PC-3 (cell line): ENCODE results near the gene BPIFB2. TPM values are rescaled to one million over a fixed set of nuclear protein-coding genes. Genes with fewer than 3 reads are reported as not detected.

Experiments
- ATAC-seq: fragments of 200-7000 bp; cut with Tn5 transposase; 2 replicates; pipeline ENCODE4 v1.9.1; 2020; ENCODE audit warnings: mild to moderate bottlenecking, moderate library complexity
- BruUV-seq: library from RNA; stranded (reverse); fragments of 400-500 nt; replicated peaks from 2 replicates; lab custom pipeline; 2021; lab: Mats Ljungman, UMichigan
- CTCF ChIA-PET: fragments of 300-600 bp; sonication (Branson Sonifier 250); formaldehyde crosslinking; loops from one replicate; lab custom pipeline; 2022; ENCODE audit warnings: antibody characterized with exemption; lab: Charles Lee
- POLR2A ChIA-PET: fragments of 300-600 bp; sonication (Branson Sonifier 250); formaldehyde crosslinking; loops from one replicate; lab custom pipeline; 2022; ENCODE audit warnings: antibody characterized with exemption; ENCODE audit not compliant: unreplicated experiment; lab: Charles Lee
- DNase-seq: peaks from one replicate; pipeline ENCODE4 v3.0.0-alpha.2; 2015
- H2AFZ ChIP-seq: fragments of 300-600 bp; sonication (generic); 2 replicates; pipeline ENCODE4 v1.6.0; 2016; ENCODE audit warnings: antibody characterized with exemption, low read length
- H3F3A ChIP-seq: fragments of 300-600 bp; sonication (generic); one replicate; pipeline ENCODE4 v1.6.0; 2017; ENCODE audit warnings: antibody characterized with exemption, low read length, control low read depth, mild to moderate bottlenecking; ENCODE audit not compliant: unreplicated experiment
- H3K27ac ChIP-seq: fragments of 300-600 bp; sonication (generic); 2 replicates; pipeline ENCODE4 v1.5.1; 2016; ENCODE audit warnings: mild to moderate bottlenecking, low read length
- H3K27me3 ChIP-seq: fragments of 300-600 bp; sonication (generic); 2 replicates; pipeline ENCODE4 v1.6.1; 2016; ENCODE audit warnings: low read length, mixed read lengths
- H3K36me3 ChIP-seq: fragments of 300-600 bp; sonication (generic); 2 replicates; pipeline ENCODE4 v1.6.1; 2016; ENCODE audit warnings: low read depth, mixed run types, low read length, mixed read lengths
- H3K4me1 ChIP-seq: fragments of 300-600 bp; sonication (generic); 2 replicates; pipeline ENCODE4 v1.5.1; 2016; ENCODE audit warnings: low read length; ENCODE audit not compliant: insufficient read depth
- H3K4me2 ChIP-seq: fragments of 300-600 bp; sonication (generic); 2 replicates; pipeline ENCODE4 v1.6.0; 2016; ENCODE audit warnings: low read length
- H3K4me3 ChIP-seq: fragments of 300-600 bp; sonication (generic); 2 replicates; pipeline ENCODE4 v1.5.1; 2016; ENCODE audit warnings: mild to moderate bottlenecking, low read length, mixed read lengths
- H3K79me2 ChIP-seq: fragments of 300-600 bp; sonication (generic); 2 replicates; pipeline ENCODE4 v1.6.1; 2017; ENCODE audit warnings: low read length, mixed read lengths
- H3K9ac ChIP-seq: fragments of 300-600 bp; sonication (generic); 2 replicates; pipeline ENCODE4 v1.6.0; 2016; ENCODE audit warnings: mild to moderate bottlenecking, low read length
- H3K9me2 ChIP-seq: fragments of 300-600 bp; sonication (generic); replicated peaks from 2 replicates; pipeline ENCODE4 v1.6.1; 2016; ENCODE audit warnings: mixed run types, low read length, mixed read lengths
- H3K9me3 ChIP-seq: fragments of 300-600 bp; sonication (generic); 2 replicates; pipeline ENCODE4 v1.6.1; 2016; ENCODE audit warnings: low read length, mixed read lengths
- H4K20me1 ChIP-seq: fragments of 300-600 bp; sonication (generic); 2 replicates; pipeline ENCODE4 v1.6.1; 2016; ENCODE audit warnings: low read length, mixed read lengths
- EZH2 ChIP-seq: fragments of 300-600 bp; sonication (generic); IDR thresholded peaks from one replicate; pipeline ENCODE4 v1.6.1; 2017; ENCODE audit warnings: antibody characterized with exemption, mild to moderate bottlenecking, low read length; ENCODE audit not compliant: unreplicated experiment
- EZH2phosphoT487 ChIP-seq: fragments of 300-600 bp; sonication (generic); IDR thresholded peaks from 2 replicates; pipeline ENCODE4 v1.6.1; 2018; ENCODE audit warnings: mild to moderate bottlenecking, antibody characterized with exemption, low read length, borderline replicate concordance
- intact Hi-C: fragments of 100-400 bp; cut with micrococcal nuclease; formaldehyde crosslinking; loops from 2 replicates; pipeline ENCODE4 v1.9.0; 2023
- total RNA-seq: library from RNA; depleted of rRNA; stranded (reverse); fragments of >200 nt; gene quantifications from 2 replicates; pipeline ENCODE4 v1.2.3, GENCODE V29; 2014
- TF ChIP-seq, protein P1 (sequence below): fragments of 300-600 bp; sonication (generic); conservative IDR thresholded peaks from 2 replicates; pipeline ENCODE4 v1.5.1; 2017; ENCODE audit warnings: antibody characterized with exemption, low read depth, mild to moderate bottlenecking, low read length

BPIFB2 gene
- total RNA-seq, 1 experiment from 2014 or later = not detected

DNA sequence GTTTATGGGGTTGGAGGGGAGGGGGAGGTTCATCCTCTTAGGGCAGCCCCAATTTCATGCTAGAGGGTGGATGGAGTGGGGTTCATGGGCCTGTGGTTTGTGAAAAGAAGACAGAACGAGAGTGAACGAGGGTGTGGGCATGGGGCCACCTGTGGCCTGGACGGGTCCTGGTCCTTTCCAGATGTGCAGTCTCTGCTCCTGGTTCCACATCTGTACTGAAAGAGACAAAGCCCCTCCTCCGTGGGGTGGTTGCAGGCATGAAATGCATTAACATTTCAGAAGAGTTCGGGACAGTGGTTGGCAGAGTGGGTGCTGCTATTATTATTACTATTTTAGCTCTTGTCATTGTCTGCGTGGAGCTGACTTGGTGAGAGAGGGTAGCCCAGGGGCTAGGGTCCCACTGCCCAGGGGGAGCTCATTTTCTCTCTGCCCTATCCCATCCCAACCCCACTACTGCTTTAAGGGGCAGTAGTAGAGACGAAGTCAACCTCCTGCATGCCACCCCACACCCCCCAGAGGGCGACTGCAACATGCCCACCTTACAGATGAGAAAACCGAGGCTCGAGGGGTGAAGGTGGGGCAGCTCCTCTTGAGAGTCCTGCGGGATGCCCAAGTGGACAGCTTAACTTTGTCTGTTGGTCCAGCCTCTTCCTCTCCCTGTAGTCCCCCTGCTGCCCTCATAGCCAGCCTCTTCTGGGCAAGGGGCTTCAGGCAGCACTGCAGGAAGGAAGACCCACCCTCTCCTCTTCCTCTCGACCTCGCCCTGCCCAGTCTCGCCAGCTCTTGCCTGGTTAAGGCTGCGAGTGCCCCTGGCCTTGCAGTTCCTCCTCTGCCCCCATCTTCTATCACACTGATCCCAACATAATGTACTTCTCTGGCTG is 8.4 kb downstream of the BPIFB2 start:
- no peaks in the 10 kb centered on the region for H4K20me1 ChIP-seq
- H3K79me2 ChIP-seq = no peaks in the 10 kb centered on the region
- POLR2A ChIA-PET = no interaction called here
- DNase-seq (no peak), ATAC-seq (no peak)
- H3K36me3 ChIP-seq = no peaks in the 10 kb centered on the region
- no peak overlapping the region for H3K4me2 ChIP-seq
- no peaks in the 10 kb centered on the region for H3K4me1 ChIP-seq
- CTCF ChIA-PET = no interaction called here
- H3K4me3 ChIP-seq = no peak overlapping the region
- H3K9me3 ChIP-seq = no peaks in the 10 kb centered on the region
- no TSS peak for BruUV-seq
- H3F3A ChIP-seq = no peaks in the 10 kb centered on the region
- H3K9ac ChIP-seq = no peak overlapping the region
- H3K27me3 ChIP-seq = peaks cover 67% of the 10 kb centered on the region
- TF ChIP-seq EZH2 = no peak
- TF ChIP-seq, protein P1, sequence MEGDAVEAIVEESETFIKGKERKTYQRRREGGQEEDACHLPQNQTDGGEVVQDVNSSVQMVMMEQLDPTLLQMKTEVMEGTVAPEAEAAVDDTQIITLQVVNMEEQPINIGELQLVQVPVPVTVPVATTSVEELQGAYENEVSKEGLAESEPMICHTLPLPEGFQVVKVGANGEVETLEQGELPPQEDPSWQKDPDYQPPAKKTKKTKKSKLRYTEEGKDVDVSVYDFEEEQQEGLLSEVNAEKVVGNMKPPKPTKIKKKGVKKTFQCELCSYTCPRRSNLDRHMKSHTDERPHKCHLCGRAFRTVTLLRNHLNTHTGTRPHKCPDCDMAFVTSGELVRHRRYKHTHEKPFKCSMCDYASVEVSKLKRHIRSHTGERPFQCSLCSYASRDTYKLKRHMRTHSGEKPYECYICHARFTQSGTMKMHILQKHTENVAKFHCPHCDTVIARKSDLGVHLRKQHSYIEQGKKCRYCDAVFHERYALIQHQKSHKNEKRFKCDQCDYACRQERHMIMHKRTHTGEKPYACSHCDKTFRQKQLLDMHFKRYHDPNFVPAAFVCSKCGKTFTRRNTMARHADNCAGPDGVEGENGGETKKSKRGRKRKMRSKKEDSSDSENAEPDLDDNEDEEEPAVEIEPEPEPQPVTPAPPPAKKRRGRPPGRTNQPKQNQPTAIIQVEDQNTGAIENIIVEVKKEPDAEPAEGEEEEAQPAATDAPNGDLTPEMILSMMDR = no peak
- TF ChIP-seq EZH2phosphoT487 = no peak
- H3K27ac ChIP-seq = no peak overlapping the region
- no peak overlapping the region for H2AFZ ChIP-seq
- no peaks in the 10 kb centered on the region for H3K9me2 ChIP-seq
- intact Hi-C loops = no loop called here

DNA sequence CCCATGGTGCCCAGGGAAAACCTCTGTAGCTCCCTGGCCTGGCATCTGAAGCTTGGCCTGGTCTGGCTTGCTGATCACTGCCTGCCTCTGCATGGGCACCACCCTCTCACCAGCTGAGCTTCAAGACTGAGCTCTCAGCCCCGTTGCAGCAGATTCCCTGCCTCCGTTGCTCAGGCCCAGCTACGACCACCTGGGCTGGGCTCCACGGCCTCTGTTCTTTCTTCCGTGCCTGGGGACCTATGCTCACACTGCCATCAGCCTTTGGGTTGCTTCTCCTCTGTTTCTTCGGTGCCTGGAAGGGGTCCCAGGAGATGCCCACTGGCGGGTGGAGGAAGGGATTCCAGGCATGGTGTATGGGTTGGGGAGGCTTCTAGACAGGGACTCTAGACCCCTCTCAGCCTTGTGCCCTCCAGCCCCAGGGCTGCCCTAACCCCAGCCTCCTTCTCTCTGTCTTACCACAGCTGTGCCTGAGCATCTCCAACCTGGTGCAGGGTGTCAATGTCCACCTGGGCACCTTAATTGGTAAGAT is 9.1 kb downstream of the BPIFB2 start:
- H3K4me2 ChIP-seq = no peak overlapping the region
- intact Hi-C loops = no loop called here
- H3K9ac ChIP-seq = no peak overlapping the region
- ChIA-PET POLR2A (no interaction called here), CTCF (no interaction called here)
- no peaks in the 10 kb centered on the region for H4K20me1 ChIP-seq
- TF ChIP-seq, protein P1 = no peak
- TF ChIP-seq EZH2 = no peak
- no peak for TF ChIP-seq EZH2phosphoT487
- H3K27ac ChIP-seq = no peak overlapping the region
- DNase-seq (no peak), ATAC-seq (no peak)
- H2AFZ ChIP-seq = no peak overlapping the region
- no peaks in the 10 kb centered on the region for H3F3A ChIP-seq
- peaks cover 61% of the 10 kb centered on the region for H3K27me3 ChIP-seq
- H3K9me2 ChIP-seq = no peaks in the 10 kb centered on the region
- H3K36me3 ChIP-seq = no peaks in the 10 kb centered on the region
- no TSS peak for BruUV-seq
- H3K79me2 ChIP-seq = no peaks in the 10 kb centered on the region
- no peak overlapping the region for H3K4me3 ChIP-seq
- H3K4me1 ChIP-seq = no peaks in the 10 kb centered on the region
- H3K9me3 ChIP-seq = no peaks in the 10 kb centered on the region

DNA sequence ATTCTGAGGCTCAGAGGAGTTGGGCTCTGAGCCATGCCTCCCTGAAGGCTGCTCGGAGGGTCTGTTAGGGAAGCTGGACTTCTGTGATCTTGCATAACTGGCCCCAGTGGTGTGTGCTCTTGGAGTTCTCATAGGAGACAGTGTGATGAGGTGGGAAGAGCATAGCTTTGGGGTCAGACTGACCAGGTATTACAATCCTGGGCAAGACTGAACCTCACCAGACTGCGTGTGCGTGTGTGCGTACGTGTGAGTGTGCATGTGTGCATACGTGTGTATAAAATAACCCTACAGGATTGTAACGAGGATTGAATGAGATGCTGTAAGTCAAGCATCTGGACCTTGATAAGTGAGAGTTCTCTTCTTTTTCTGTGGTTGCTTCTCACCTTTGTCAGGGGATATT is 10.0 kb downstream of the BPIFB2 start:
- H4K20me1 ChIP-seq = no peaks in the 10 kb centered on the region
- H3K9me2 ChIP-seq = no peaks in the 10 kb centered on the region
- H3F3A ChIP-seq = no peaks in the 10 kb centered on the region
- BruUV-seq = no TSS peak
- no peak for DNase-seq
- TF ChIP-seq, protein P1 = no peak
- CTCF ChIA-PET = no interaction called here
- H3K36me3 ChIP-seq = no peaks in the 10 kb centered on the region
- peaks cover 53% of the 10 kb centered on the region for H3K27me3 ChIP-seq
- no peak overlapping the region for H3K27ac ChIP-seq
- POLR2A ChIA-PET = no interaction called here
- no peak overlapping the region for H3K4me3 ChIP-seq
- no peak overlapping the region for H3K4me2 ChIP-seq
- H3K4me1 ChIP-seq = no peaks in the 10 kb centered on the region
- no peak for ATAC-seq
- intact Hi-C loops = no loop called here
- H3K9ac ChIP-seq = no peak overlapping the region
- H3K79me2 ChIP-seq = no peaks in the 10 kb centered on the region
- no peak overlapping the region for H2AFZ ChIP-seq
- H3K9me3 ChIP-seq = no peaks in the 10 kb centered on the region
